Activated T-cell treated with anti-CD3 and anti-CD28 coated beads for 4 hours (primary cell): Measurements from ENCODE around the gene CTRB1.

Source experiments
- DNase-seq: peaks from one replicate; pipeline ENCODE4 v3.0.0-alpha.2; 2020

CTRB1 gene

GRCh38 chr16:75218256-75219076, at the start of gene CTRB1:
Gene CTRB1 (plus strand): TSS chr16:75218988. CDS start chr16:75219008, 20 bp downstream.
- no peak for DNase-seq

- no peak for DNase-seq
Observed at GRCh38 chr16:75169899-75170405, 48.8 kb upstream of the CTRB1 start.

GRCh38 chr16:75172578-75172977, 46.2 kb upstream of the CTRB1 start:
- DNase-seq, result no peak

GRCh38 chr16:75175074-75175473, 43.7 kb upstream of the CTRB1 start:
- DNase-seq, result no peak

- DNase-seq, result no peak
Observed at GRCh38 chr16:75176926-75177325, 41.9 kb upstream of the CTRB1 start.

- DNase-seq, result no peak
Observed at GRCh38 chr16:75179208-75179607, 39.6 kb upstream of the CTRB1 start.

GRCh38 chr16:75181630-75182029, 37.2 kb upstream of the CTRB1 start:
- no peak for DNase-seq

- no peak for DNase-seq
Observed at GRCh38 chr16:75188832-75189477, 29.8 kb upstream of the CTRB1 start.

- DNase-seq, result no peak
Observed at GRCh38 chr16:75189638-75190245, 29.0 kb upstream of the CTRB1 start.

- DNase-seq, result no peak
Observed at GRCh38 chr16:75192606-75193264, 26.1 kb upstream of the CTRB1 start.

GRCh38 chr16:75193265-75193650, 25.5 kb upstream of the CTRB1 start:
- no peak for DNase-seq

GRCh38 chr16:75193730-75194444, 24.9 kb upstream of the CTRB1 start:
- DNase-seq, result no peak

- DNase-seq, result no peak
Observed at GRCh38 chr16:75195811-75196790, 22.7 kb upstream of the CTRB1 start.

- DNase-seq, result no peak
Observed at GRCh38 chr16:75196836-75197235, 22.0 kb upstream of the CTRB1 start.

GRCh38 chr16:75197522-75198134, 21.2 kb upstream of the CTRB1 start:
- DNase-seq, result no peak

GRCh38 chr16:75198135-75198600, 20.6 kb upstream of the CTRB1 start:
- DNase-seq, result no peak

GRCh38 chr16:75202069-75202590, 16.7 kb upstream of the CTRB1 start:
- DNase-seq, result no peak

GRCh38 chr16:75203096-75203495, 15.7 kb upstream of the CTRB1 start:
- no peak for DNase-seq

- DNase-seq, result no peak
Observed at GRCh38 chr16:75203667-75204409, 14.9 kb upstream of the CTRB1 start.

- DNase-seq, result no peak
Observed at GRCh38 chr16:75204410-75204758, 14.4 kb upstream of the CTRB1 start.
